Thyroid gland (tissue), 4 donors: ENCODE data around the gene PLXNA3.

Experiments used
- POLR2A ChIP-seq, 2 donors: fragments of 450-650 bp; IDR thresholded peaks; one replicate each; pipeline ENCODE4 v1.6.1; 2017; ENCODE audit warnings: antibody characterized with exemption in 2 of 2, mild to moderate bottlenecking in 2 of 2, moderate library complexity in 1 of 2
- TF ChIP-seq, protein P1 (sequence below), 6 experiments: fragments of 200-600 bp in 3 of 6; fragments of 450-650 bp in 3 of 6; sonication (generic) in 3 of 6; IDR thresholded peaks; one replicate each; pipeline ENCODE4 v1.5.1; 2016 to 2019; ENCODE audit warnings: antibody characterized with exemption in 6 of 6, mild to moderate bottlenecking in 2 of 6, inconsistent platforms in 1 of 6, moderate library complexity in 1 of 6

DNA sequence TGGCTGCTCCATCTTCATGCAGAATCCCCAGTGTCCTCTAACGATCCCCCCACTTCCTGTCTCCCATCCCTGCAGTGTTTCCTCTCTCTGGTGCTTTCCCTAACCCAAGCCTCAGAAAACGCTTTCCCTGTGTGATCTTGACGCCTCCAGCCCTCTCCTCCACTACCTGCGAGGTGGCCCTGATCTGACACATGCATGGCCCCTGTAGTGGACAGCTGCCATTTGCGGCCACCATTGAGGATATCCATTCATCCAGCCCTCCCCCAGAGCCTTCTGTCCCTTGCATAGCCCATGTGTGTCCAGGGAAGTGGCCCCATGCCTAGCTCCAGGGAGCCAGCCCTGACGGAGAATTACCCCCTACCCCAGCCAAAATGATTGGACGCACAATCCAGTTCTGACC, 25.2 kb downstream of the PLXNA3 start:
- TF ChIP-seq POLR2A (IDR thresholded peaks at IDR 0.05) = no peak
- TF ChIP-seq, protein P1, sequence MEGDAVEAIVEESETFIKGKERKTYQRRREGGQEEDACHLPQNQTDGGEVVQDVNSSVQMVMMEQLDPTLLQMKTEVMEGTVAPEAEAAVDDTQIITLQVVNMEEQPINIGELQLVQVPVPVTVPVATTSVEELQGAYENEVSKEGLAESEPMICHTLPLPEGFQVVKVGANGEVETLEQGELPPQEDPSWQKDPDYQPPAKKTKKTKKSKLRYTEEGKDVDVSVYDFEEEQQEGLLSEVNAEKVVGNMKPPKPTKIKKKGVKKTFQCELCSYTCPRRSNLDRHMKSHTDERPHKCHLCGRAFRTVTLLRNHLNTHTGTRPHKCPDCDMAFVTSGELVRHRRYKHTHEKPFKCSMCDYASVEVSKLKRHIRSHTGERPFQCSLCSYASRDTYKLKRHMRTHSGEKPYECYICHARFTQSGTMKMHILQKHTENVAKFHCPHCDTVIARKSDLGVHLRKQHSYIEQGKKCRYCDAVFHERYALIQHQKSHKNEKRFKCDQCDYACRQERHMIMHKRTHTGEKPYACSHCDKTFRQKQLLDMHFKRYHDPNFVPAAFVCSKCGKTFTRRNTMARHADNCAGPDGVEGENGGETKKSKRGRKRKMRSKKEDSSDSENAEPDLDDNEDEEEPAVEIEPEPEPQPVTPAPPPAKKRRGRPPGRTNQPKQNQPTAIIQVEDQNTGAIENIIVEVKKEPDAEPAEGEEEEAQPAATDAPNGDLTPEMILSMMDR (IDR thresholded peaks at IDR 0.05) = no peak
